Brain microvascular endothelial cell (primary cell): Measurements from ENCODE around the gene BID.
A peak's percentile ranks its signal among the peaks of the same experiment; 100 is the strongest.

Experiments used
- DNase-seq: peaks from one replicate; pipeline ENCODE4 v3.0.0-alpha.2; 2020
- H3K27ac ChIP-seq: fragments of 250-450 bp; sonication (Bioruptor Pico); 2 replicates; pipeline ENCODE4 v1.5.1; 2020; ENCODE audit warnings: mild to moderate bottlenecking, moderate library complexity
- H3K27me3 ChIP-seq: fragments of 250-450 bp; sonication (Bioruptor Pico); replicated peaks from 2 replicates; pipeline ENCODE4 v1.5.1; 2020; ENCODE audit warnings: mild to moderate bottlenecking
- H3K36me3 ChIP-seq: fragments of 250-450 bp; sonication (Bioruptor Pico); replicated peaks from 2 replicates; pipeline ENCODE4 v1.5.1; 2020; ENCODE audit warnings: mild to moderate bottlenecking
- H3K4me3 ChIP-seq: 2 replicates; pipeline ENCODE4 v1.5.1; 2011; ENCODE audit warnings: low read depth, mild to moderate bottlenecking, control low read depth, low read length, moderate library complexity
- in situ Hi-C: cut with HindIII; loops from 2 replicates; pipeline ENCODE4 v1.10.0; 2017; ENCODE audit warnings: low sequenced_read_pairs, low pct_ligation_motif_present
- TF ChIP-seq, protein P1 (sequence below): IDR thresholded peaks from 2 replicates; pipeline ENCODE4 v1.5.1; 2011; ENCODE audit warnings: low read depth, mild to moderate bottlenecking, moderate library complexity, low read length, control low read depth, inconsistent platforms; ENCODE audit errors: missing control alignments

Gene BID

GRCh38 chr22:17710023-17710422, 64.2 kb downstream of the BID start:
- Histone ChIP-seq H3K27ac (no peak overlapping the region), H3K27me3 (no peaks in the 10 kb centered on the region), H3K4me3 (no peak overlapping the region), H3K36me3 (no peaks in the 10 kb centered on the region)
- in situ Hi-C loops, result no loop called here
- DNase-seq, result no peak
- TF ChIP-seq, protein P1, sequence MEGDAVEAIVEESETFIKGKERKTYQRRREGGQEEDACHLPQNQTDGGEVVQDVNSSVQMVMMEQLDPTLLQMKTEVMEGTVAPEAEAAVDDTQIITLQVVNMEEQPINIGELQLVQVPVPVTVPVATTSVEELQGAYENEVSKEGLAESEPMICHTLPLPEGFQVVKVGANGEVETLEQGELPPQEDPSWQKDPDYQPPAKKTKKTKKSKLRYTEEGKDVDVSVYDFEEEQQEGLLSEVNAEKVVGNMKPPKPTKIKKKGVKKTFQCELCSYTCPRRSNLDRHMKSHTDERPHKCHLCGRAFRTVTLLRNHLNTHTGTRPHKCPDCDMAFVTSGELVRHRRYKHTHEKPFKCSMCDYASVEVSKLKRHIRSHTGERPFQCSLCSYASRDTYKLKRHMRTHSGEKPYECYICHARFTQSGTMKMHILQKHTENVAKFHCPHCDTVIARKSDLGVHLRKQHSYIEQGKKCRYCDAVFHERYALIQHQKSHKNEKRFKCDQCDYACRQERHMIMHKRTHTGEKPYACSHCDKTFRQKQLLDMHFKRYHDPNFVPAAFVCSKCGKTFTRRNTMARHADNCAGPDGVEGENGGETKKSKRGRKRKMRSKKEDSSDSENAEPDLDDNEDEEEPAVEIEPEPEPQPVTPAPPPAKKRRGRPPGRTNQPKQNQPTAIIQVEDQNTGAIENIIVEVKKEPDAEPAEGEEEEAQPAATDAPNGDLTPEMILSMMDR, result no peak

DNA sequence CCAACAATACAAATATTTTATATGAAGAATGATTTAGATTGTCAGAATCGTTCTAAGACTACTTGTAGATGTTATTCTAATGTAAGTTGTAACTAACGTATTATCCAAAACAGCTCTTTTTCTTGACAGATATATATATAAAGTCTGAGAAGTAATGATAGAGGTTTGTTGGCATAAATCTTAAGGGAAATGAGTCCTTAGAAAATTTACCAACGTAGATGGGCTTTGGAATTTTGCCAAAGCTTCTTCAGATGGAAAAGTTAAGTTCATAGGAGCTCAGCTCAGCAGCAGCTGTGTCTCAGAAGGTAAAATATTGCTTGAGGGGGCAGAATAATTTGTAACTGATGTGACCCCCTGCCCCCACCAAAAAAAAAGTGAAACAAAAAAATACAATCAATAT, 66.7 kb downstream of the BID start:
- Histone ChIP-seq H3K27me3 (no peaks in the 10 kb centered on the region), H3K36me3 (peaks cover 8% of the 10 kb centered on the region), H3K27ac (peak overlapping the region; percentile 94), H3K4me3 (peak overlapping the region; percentile 53)
- no peak for DNase-seq
- in situ Hi-C loops, result no loop called here
- TF ChIP-seq, protein P1, result no peak

DNA sequence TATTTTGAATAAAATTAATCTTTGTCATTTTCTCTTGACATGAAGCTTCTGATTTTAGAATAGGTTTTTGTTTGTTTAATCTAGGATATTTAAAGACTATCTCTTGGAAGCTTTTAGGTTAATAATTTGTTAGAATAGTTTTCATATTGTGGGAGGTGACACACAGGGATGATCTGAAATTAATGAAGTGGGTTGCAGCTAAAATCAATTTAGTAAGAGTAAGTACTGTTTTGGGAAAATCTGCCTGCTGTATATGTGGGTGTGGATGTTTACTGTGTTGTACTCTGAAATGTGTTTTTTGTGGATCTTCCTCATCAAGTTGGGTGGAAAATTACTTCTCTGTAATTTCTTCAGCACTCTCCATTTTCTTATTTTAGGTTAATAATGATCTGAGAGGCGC, 67.3 kb downstream of the BID start:
- Histone ChIP-seq H3K27ac (peak overlapping the region; percentile 94), H3K4me3 (peak overlapping the region; percentile 53), H3K27me3 (no peaks in the 10 kb centered on the region), H3K36me3 (peaks cover 8% of the 10 kb centered on the region)
- TF ChIP-seq, protein P1, result no peak
- DNase-seq, result no peak
- in situ Hi-C loops, result no loop called here

GRCh38 chr22:17705951-17706900, 68.0 kb downstream of the BID start:
- no peaks in the 10 kb centered on the region for H3K27me3 ChIP-seq
- in situ Hi-C loops, result no loop called here
- H3K27ac ChIP-seq, result peak overlapping the region; percentile 94
- H3K4me3 ChIP-seq, result peak overlapping the region; percentile 53
- TF ChIP-seq, protein P1, result no peak
- peak; percentile 95 for DNase-seq
- H3K36me3 ChIP-seq, result peaks cover 8% of the 10 kb centered on the region

GRCh38 chr22:17705546-17705945, 68.7 kb downstream of the BID start:
- Histone ChIP-seq H3K27ac (peak overlapping the region; percentile 94), H3K27me3 (no peaks in the 10 kb centered on the region), H3K36me3 (peaks cover 8% of the 10 kb centered on the region), H3K4me3 (no peak overlapping the region)
- TF ChIP-seq, protein P1, result no peak
- in situ Hi-C loops, result no loop called here
- DNase-seq, result no peak
